ENCODE results near the gene ANAPC4.

- TF ChIP-seq TAF1 (IDR thresholded peaks at IDR 0.05; ENCODE audit: borderline replicate concordance, insufficient read depth, low read length) = no peak
- TF ChIP-seq, protein P1, sequence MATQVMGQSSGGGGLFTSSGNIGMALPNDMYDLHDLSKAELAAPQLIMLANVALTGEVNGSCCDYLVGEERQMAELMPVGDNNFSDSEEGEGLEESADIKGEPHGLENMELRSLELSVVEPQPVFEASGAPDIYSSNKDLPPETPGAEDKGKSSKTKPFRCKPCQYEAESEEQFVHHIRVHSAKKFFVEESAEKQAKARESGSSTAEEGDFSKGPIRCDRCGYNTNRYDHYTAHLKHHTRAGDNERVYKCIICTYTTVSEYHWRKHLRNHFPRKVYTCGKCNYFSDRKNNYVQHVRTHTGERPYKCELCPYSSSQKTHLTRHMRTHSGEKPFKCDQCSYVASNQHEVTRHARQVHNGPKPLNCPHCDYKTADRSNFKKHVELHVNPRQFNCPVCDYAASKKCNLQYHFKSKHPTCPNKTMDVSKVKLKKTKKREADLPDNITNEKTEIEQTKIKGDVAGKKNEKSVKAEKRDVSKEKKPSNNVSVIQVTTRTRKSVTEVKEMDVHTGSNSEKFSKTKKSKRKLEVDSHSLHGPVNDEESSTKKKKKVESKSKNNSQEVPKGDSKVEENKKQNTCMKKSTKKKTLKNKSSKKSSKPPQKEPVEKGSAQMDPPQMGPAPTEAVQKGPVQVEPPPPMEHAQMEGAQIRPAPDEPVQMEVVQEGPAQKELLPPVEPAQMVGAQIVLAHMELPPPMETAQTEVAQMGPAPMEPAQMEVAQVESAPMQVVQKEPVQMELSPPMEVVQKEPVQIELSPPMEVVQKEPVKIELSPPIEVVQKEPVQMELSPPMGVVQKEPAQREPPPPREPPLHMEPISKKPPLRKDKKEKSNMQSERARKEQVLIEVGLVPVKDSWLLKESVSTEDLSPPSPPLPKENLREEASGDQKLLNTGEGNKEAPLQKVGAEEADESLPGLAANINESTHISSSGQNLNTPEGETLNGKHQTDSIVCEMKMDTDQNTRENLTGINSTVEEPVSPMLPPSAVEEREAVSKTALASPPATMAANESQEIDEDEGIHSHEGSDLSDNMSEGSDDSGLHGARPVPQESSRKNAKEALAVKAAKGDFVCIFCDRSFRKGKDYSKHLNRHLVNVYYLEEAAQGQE (IDR thresholded peaks at IDR 0.05; ENCODE audit: insufficient read depth in 1 of 2, low read depth in 2 of 2, low read length in 2 of 2) = no peak
- TF ChIP-seq SIN3A (IDR thresholded peaks at IDR 0.05; ENCODE audit: borderline replicate concordance, insufficient read depth, low read length) = no peak
These were observed 31.3 kb upstream of the ANAPC4 start for GRCh38 chr4:25345744-25346143.
